Loucy (cell line): ENCODE measurements around the gene EARS2.
"Not testable (repeated sequence)": the region's sequence is repeated elsewhere in the genome, so short reads cannot be mapped to it uniquely, and the experiment has no call there.

ENCODE experiments used
- H2AFZ ChIP-seq: fragments of 200-600 bp; sonication (generic); 2 replicates; pipeline ENCODE4 v1.6.0; 2016; ENCODE audit warnings: antibody characterized with exemption, mild to moderate bottlenecking, low read length, moderate library complexity
- H3F3A ChIP-seq: fragments of 200-600 bp; 2 replicates; pipeline ENCODE4 v1.6.0; 2016; ENCODE audit warnings: antibody characterized with exemption, low read depth, mild to moderate bottlenecking
- H3K27me3 ChIP-seq: fragments of 200-600 bp; sonication (generic); 2 replicates; pipeline ENCODE4 v1.6.1; 2014; ENCODE audit warnings: low read length, mild to moderate bottlenecking; ENCODE audit not compliant: insufficient read depth, poor library complexity, severe bottlenecking
- H3K36me3 ChIP-seq: fragments of 200-600 bp; sonication (generic); 2 replicates; pipeline ENCODE4 v1.6.1; 2016; ENCODE audit warnings: low read length; ENCODE audit not compliant: insufficient read depth
- H3K4me1 ChIP-seq: fragments of 200-600 bp; sonication (generic); 2 replicates; pipeline ENCODE4 v1.5.1; 2014; ENCODE audit warnings: low read length, mild to moderate bottlenecking; ENCODE audit not compliant: insufficient read depth, poor library complexity, severe bottlenecking
- H3K4me2 ChIP-seq: fragments of 200-600 bp; sonication (generic); 2 replicates; pipeline ENCODE4 v1.6.0; 2014; ENCODE audit warnings: antibody characterized with exemption, low read length, low read depth, mild to moderate bottlenecking; ENCODE audit not compliant: poor library complexity, severe bottlenecking
- H3K4me3 ChIP-seq: fragments of 200-600 bp; sonication (generic); 2 replicates; pipeline ENCODE4 v1.5.1; 2014; ENCODE audit warnings: low read length, mild to moderate bottlenecking, mixed read lengths; ENCODE audit not compliant: poor library complexity, severe bottlenecking
- H3K79me2 ChIP-seq: fragments of 200-600 bp; sonication (generic); 2 replicates; pipeline ENCODE4 v1.6.1; 2014; ENCODE audit warnings: low read length; ENCODE audit not compliant: insufficient read depth
- H3K9ac ChIP-seq: fragments of 200-600 bp; sonication (generic); 2 replicates; pipeline ENCODE4 v1.6.0; 2014; ENCODE audit warnings: mild to moderate bottlenecking, low read depth, low read length, moderate library complexity; ENCODE audit not compliant: poor library complexity, severe bottlenecking
- H3K9me2 ChIP-seq: fragments of 200-600 bp; sonication (generic); replicated peaks from 2 replicates; pipeline ENCODE4 v1.6.1; 2016; ENCODE audit warnings: low read depth, low read length, mixed read lengths
- H3K9me3 ChIP-seq: fragments of 200-600 bp; sonication (generic); 2 replicates; pipeline ENCODE4 v1.6.1; 2014; ENCODE audit warnings: mild to moderate bottlenecking, antibody characterized with exemption, low read length, low read depth; ENCODE audit not compliant: insufficient read depth
- H4K20me1 ChIP-seq: fragments of 200-600 bp; sonication (generic); 2 replicates; pipeline ENCODE4 v1.6.0; 2014; ENCODE audit warnings: antibody characterized with exemption, low read length, mild to moderate bottlenecking; ENCODE audit not compliant: insufficient read depth, poor library complexity, severe bottlenecking
- EZH2phosphoT487 ChIP-seq: fragments of 200-600 bp; IDR thresholded peaks from 2 replicates; pipeline ENCODE4 v1.6.1; 2018; ENCODE audit warnings: antibody characterized with exemption, mild to moderate bottlenecking, moderate library complexity, borderline replicate concordance
- TF ChIP-seq, protein P1 (sequence below): fragments of 200-600 bp; sonication (generic); conservative IDR thresholded peaks from 2 replicates; pipeline ENCODE4 v1.5.1; 2014; ENCODE audit warnings: mild to moderate bottlenecking, antibody characterized with exemption, low read length

The EARS2 gene

DNA sequence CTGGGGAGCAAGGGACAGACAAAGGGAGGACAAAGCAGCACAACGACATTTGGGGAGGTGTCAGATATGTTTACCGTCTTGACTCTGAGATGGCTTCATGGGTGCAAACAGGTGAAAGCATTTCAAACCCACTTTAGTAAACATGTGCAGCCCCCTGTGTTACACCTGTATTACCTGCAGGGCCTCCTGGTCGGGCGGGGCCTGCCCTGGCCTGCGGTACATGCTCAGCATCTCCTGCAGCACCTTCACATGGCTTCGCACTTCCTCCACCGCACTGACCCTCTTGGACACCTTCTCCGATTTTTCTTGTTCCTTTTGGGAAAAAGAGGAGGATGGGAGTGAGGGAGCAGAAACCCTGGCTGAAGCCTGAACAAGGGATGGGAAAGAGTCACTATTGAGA, 71.3 kb downstream of the EARS2 start:
- H3K9ac ChIP-seq = no peak overlapping the region
- H2AFZ ChIP-seq = no peak overlapping the region
- no peak for TF ChIP-seq EZH2phosphoT487
- TF ChIP-seq, protein P1, sequence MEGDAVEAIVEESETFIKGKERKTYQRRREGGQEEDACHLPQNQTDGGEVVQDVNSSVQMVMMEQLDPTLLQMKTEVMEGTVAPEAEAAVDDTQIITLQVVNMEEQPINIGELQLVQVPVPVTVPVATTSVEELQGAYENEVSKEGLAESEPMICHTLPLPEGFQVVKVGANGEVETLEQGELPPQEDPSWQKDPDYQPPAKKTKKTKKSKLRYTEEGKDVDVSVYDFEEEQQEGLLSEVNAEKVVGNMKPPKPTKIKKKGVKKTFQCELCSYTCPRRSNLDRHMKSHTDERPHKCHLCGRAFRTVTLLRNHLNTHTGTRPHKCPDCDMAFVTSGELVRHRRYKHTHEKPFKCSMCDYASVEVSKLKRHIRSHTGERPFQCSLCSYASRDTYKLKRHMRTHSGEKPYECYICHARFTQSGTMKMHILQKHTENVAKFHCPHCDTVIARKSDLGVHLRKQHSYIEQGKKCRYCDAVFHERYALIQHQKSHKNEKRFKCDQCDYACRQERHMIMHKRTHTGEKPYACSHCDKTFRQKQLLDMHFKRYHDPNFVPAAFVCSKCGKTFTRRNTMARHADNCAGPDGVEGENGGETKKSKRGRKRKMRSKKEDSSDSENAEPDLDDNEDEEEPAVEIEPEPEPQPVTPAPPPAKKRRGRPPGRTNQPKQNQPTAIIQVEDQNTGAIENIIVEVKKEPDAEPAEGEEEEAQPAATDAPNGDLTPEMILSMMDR = no peak
- no peaks in the 10 kb centered on the region for H3F3A ChIP-seq
- no peak overlapping the region for H3K4me2 ChIP-seq
- H3K4me3 ChIP-seq = no peak overlapping the region
- H3K9me3 ChIP-seq = no peaks in the 10 kb centered on the region
- H3K79me2 ChIP-seq = no peaks in the 10 kb centered on the region
- no peaks in the 10 kb centered on the region for H4K20me1 ChIP-seq
- peaks cover 5% of the 10 kb centered on the region for H3K4me1 ChIP-seq
- no peaks in the 10 kb centered on the region for H3K36me3 ChIP-seq
- no peaks in the 10 kb centered on the region for H3K27me3 ChIP-seq
- H3K9me2 ChIP-seq = no peaks in the 10 kb centered on the region

DNA sequence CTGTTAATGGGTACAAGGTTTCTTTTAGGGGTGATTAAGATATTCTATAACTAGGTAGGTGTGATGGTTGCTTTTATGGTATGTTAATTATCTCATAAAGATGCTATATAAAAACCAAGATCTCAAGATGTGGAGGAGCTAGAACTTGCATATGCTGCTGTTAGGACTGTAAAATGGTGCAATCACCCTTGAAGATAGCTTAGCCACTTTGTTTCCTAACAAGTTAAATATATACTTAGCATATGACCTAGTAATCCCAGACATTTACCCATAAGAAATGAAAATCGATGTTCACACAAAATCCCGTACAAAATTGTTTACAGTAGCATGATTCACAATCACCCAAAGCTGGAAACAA, 71.9 kb downstream of the EARS2 start:
- Histone ChIP-seq H3K4me1 (peaks cover 5% of the 10 kb centered on the region), H3K4me2 (no peak overlapping the region), H3K9me3 (no peaks in the 10 kb centered on the region), H3K9ac (no peak overlapping the region), H3K4me3 (no peak overlapping the region), H3K36me3 (no peaks in the 10 kb centered on the region), H3K79me2 (no peaks in the 10 kb centered on the region), H4K20me1 (no peaks in the 10 kb centered on the region), H3K27me3 (no peaks in the 10 kb centered on the region), H3F3A (no peaks in the 10 kb centered on the region), H3K9me2 (no peaks in the 10 kb centered on the region), H2AFZ (no peak overlapping the region)
- TF ChIP-seq, protein P1 = no peak
- TF ChIP-seq EZH2phosphoT487 = no peak

DNA sequence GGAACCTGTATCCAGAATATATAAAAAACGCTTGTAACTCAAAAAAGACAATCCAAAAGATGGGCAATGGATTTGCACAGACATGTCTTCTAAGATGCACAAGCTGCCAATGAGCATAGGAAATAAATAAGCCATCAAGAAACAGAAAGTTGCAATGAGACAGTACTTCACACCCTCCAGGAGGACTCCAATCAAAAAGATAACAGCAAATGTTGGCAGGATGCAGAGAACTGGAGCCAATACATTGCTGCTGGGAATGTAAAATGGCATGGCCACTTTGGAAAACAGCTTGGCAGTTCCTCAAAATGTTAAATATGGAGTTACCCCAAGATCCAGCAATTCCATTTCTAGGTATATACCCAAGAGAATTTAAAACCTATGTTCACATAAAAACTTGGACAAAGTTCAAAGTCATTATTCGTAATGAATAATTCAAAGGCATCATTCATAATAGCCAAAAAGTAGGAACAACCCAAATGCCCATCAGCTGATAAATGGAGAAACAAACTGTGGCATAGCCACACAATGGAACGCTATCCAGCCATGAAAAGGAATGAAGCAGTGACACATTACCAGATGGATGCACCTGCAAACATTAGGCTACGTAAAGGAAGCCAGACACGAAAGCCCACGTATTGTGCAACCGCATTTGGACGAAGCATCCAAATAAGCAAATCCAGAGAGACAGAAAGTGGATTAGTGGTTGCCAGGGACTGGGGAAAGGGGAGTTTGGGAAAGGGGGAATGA, 72.5 kb downstream of the EARS2 start:
- Histone ChIP-seq H3K9ac (no peak overlapping the region), H3K36me3 (no peaks in the 10 kb centered on the region), H3F3A (no peaks in the 10 kb centered on the region), H3K9me2 (no peaks in the 10 kb centered on the region), H2AFZ (no peak overlapping the region), H3K4me3 (no peak overlapping the region), H3K4me1 (peaks cover 5% of the 10 kb centered on the region), H3K4me2 (no peak overlapping the region), H3K9me3 (no peaks in the 10 kb centered on the region), H3K79me2 (no peaks in the 10 kb centered on the region), H3K27me3 (no peaks in the 10 kb centered on the region), H4K20me1 (no peaks in the 10 kb centered on the region)
- TF ChIP-seq EZH2phosphoT487 = no peak
- TF ChIP-seq, protein P1 = no peak

DNA sequence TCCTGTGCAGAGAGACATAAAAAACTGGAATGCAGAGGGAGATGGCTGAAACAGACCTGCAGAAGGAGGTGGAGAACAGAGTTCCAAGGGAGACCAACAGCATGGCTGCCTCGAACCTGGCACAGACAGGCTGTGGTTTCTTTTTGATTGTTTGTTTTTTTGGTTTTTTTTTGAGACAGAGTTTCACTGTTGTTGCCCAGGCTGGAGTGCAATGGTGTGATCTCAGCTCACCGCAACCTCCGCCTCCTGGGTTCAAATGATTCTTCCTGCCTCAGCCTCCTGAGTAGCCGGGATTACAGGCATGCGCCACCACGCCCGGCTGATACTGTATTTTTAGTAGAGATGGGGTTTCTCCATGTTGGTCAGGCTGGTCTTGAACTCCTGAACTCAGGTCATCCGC, 73.7 kb downstream of the EARS2 start:
- H3K9me3 ChIP-seq, H3K9ac ChIP-seq, H3K4me3 ChIP-seq: not testable (repeated sequence)

More for the DNA sequence above, 73.7 kb downstream of the EARS2 start:
- not testable (repeated sequence) for H3F3A ChIP-seq, H3K79me2 ChIP-seq, H3K4me1 ChIP-seq, H4K20me1 ChIP-seq, H2AFZ ChIP-seq, H3K9me2 ChIP-seq, H3K4me2 ChIP-seq, H3K27me3 ChIP-seq, H3K36me3 ChIP-seq
